HCT116 (cell line): ENCODE measurements around the gene ETNK2. TPM values are rescaled to one million over a fixed set of nuclear protein-coding genes. Genes with fewer than 3 reads are reported as not detected.

Experiments
- ATAC-seq: fragments of 200-7000 bp; cut with Tn5 transposase; 2 replicates; pipeline ENCODE4 v1.9.1; 2020; ENCODE audit warnings: mild to moderate bottlenecking, moderate library complexity
- BruUV-seq: library from RNA; stranded (reverse); fragments of 400-500 nt; replicated peaks from 2 replicates; lab custom pipeline; 2021; lab: Mats Ljungman, UMichigan
- CTCF ChIA-PET: fragments of 300-600 bp; sonication (Branson Sonifier 250); formaldehyde crosslinking; loops from one replicate; lab custom pipeline; 2021; ENCODE audit warnings: antibody characterized with exemption; lab: Charles Lee
- POLR2A ChIA-PET: fragments of 300-600, 350-600 bp; sonication (Branson Sonifier 250); formaldehyde crosslinking; loops from one replicate; lab custom pipeline; 2021; ENCODE audit warnings: antibody characterized with exemption; lab: Charles Lee
- RAD21 ChIA-PET, 2 experiments: fragments of 300-600 bp; sonication (Branson Sonifier 250); formaldehyde crosslinking; loops; one replicate each; lab custom pipeline; 2023; ENCODE audit warnings: low total read pairs in 2 of 2; ENCODE audit not compliant: uncharacterized antibody in 2 of 2, unreplicated experiment in 2 of 2, low non-redundant PET in 1 of 2; lab: Charles Lee
- DNase-seq: peaks from one replicate; pipeline ENCODE4 v3.0.0-alpha.2; 2010; ENCODE audit warnings: low read depth, low spot score
- H2AFZ ChIP-seq: fragments of 200-600 bp; shearing (Covaris generic), sonication (generic); 2 replicates; pipeline ENCODE4 v1.6.1; 2017; ENCODE audit warnings: low read depth, mixed run types, mixed read lengths, antibody characterized with exemption, low read length; ENCODE audit not compliant: poor library complexity, severe bottlenecking
- H3K27ac ChIP-seq: 2 replicates; pipeline ENCODE4 v1.5.1; 2012; ENCODE audit warnings: low read depth, low read length
- H3K27me3 ChIP-seq: fragments of 200-600 bp; sonication (generic); 2 replicates; pipeline ENCODE4 v1.6.1; 2016; ENCODE audit warnings: mixed run types, low read length, mixed read lengths; ENCODE audit not compliant: insufficient read depth
- H3K36me3 ChIP-seq, 2 experiments: fragments of 200-500 bp in 1 of 2; fragments of 200-600 bp in 1 of 2; sonication (Bioruptor generic) in 1 of 2; sonication (generic) in 1 of 2; 2 replicates each; pipeline versions ENCODE4 v1.5.1 to v1.6.1; 2014 to 2016; ENCODE audit warnings: low read length in 2 of 2, inconsistent platforms in 1 of 2, mixed read lengths in 1 of 2, mixed run types in 1 of 2; ENCODE audit not compliant: insufficient read depth in 2 of 2, control insufficient read depth in 1 of 2
- H3K4me1 ChIP-seq, 2 experiments: fragments of 200-600 bp in 1 of 2; sonication (generic) in 1 of 2; 2 replicates each; pipeline versions ENCODE4 v1.5.1 to v1.6.1; 2012 to 2017; ENCODE audit warnings: low read length in 2 of 2, inconsistent platforms in 1 of 2, mild to moderate bottlenecking in 1 of 2, mixed read lengths in 1 of 2, mixed run types in 1 of 2, moderate library complexity in 1 of 2; ENCODE audit not compliant: insufficient read depth in 2 of 2, control insufficient read depth in 1 of 2
- H3K4me2 ChIP-seq: fragments of 200-600 bp; sonication (generic); 2 replicates; pipeline ENCODE4 v1.6.1; 2017; ENCODE audit warnings: mixed run types, low read length, mixed read lengths
- H3K4me3 ChIP-seq, 2 experiments: fragments of 200-600 bp in 1 of 2; sonication (generic) in 1 of 2; replicated peaks in 1 of 2; 2 replicates each; pipeline ENCODE4 v1.5.1; 2011 to 2016; ENCODE audit warnings: low read length in 2 of 2, control low read depth in 1 of 2, low read depth in 1 of 2, mild to moderate bottlenecking in 1 of 2, mixed read lengths in 1 of 2, mixed run types in 1 of 2
- H3K79me2 ChIP-seq: fragments of 200-600 bp; sonication (generic); 2 replicates; pipeline ENCODE4 v1.6.1; 2017; ENCODE audit warnings: mild to moderate bottlenecking, mixed run types, low read length, moderate library complexity, mixed read lengths; ENCODE audit not compliant: insufficient read depth
- H3K9ac ChIP-seq: fragments of 200-600 bp; sonication (generic); 2 replicates; pipeline ENCODE4 v1.6.1; 2016; ENCODE audit warnings: low read length, mixed read lengths
- H3K9me2 ChIP-seq: fragments of 200-600 bp; sonication (generic), shearing (Covaris generic); 2 replicates; pipeline ENCODE4 v1.6.1; 2017; ENCODE audit warnings: mixed run types, mild to moderate bottlenecking, moderate library complexity; ENCODE audit not compliant: insufficient read depth
- H3K9me3 ChIP-seq, 2 experiments: fragments of 200-500 bp in 1 of 2; fragments of 200-600 bp in 1 of 2; sonication (Bioruptor generic) in 1 of 2; sonication (generic) in 1 of 2; 2 replicates each; pipeline ENCODE4 v1.6.1; 2014 to 2017; ENCODE audit warnings: low read length in 2 of 2, mixed read lengths in 2 of 2, inconsistent platforms in 1 of 2, low read depth in 1 of 2, mild to moderate bottlenecking in 1 of 2, mixed run types in 1 of 2, moderate library complexity in 1 of 2; ENCODE audit not compliant: control insufficient read depth in 1 of 2, insufficient read depth in 1 of 2
- H4K20me1 ChIP-seq: fragments of 200-600 bp; sonication (generic), shearing (Covaris generic); 2 replicates; pipeline ENCODE4 v1.6.1; 2017; ENCODE audit warnings: mixed run types, mild to moderate bottlenecking, moderate library complexity; ENCODE audit not compliant: insufficient read depth
- CTCF ChIP-seq, 3 experiments: fragments of 200-600 bp in 1 of 3; sonication (generic) in 1 of 3; IDR thresholded peaks in 2 of 3; conservative IDR thresholded peaks in 1 of 3; 2 replicates each; pipeline ENCODE4 v1.5.1; 2012 to 2017; ENCODE audit warnings: low read depth in 2 of 3, low read length in 2 of 3, antibody characterized with exemption in 1 of 3, borderline replicate concordance in 1 of 3, control low read depth in 1 of 3, mild to moderate bottlenecking in 1 of 3, mixed read lengths in 1 of 3, mixed run types in 1 of 3, moderate library complexity in 1 of 3; ENCODE audit not compliant: insufficient read depth in 1 of 3
- ELF1 ChIP-seq: IDR thresholded peaks from 2 replicates; pipeline ENCODE4 v1.6.1; 2012; ENCODE audit warnings: low read depth, borderline replicate concordance
- MAX ChIP-seq: IDR thresholded peaks from 2 replicates; pipeline ENCODE4 v1.6.1; 2012
- POLR2A ChIP-seq: IDR thresholded peaks from 2 replicates; pipeline ENCODE4 v1.7.0; 2011; ENCODE audit warnings: borderline replicate concordance; ENCODE audit not compliant: insufficient read depth, insufficient read length; ENCODE audit errors: extremely low read depth
- RAD21 ChIP-seq: IDR thresholded peaks from 2 replicates; pipeline ENCODE4 v1.6.1; 2012; ENCODE audit warnings: low read depth, mild to moderate bottlenecking
- REST ChIP-seq: IDR thresholded peaks from 2 replicates; pipeline ENCODE4 v1.6.1; 2012; ENCODE audit warnings: low read depth
- SIN3A ChIP-seq: IDR thresholded peaks from 2 replicates; pipeline ENCODE4 v1.6.1; 2012; ENCODE audit warnings: low read depth
- SP1 ChIP-seq: IDR thresholded peaks from 2 replicates; pipeline ENCODE4 v1.6.1; 2012; ENCODE audit warnings: low read depth
- SRF ChIP-seq: IDR thresholded peaks from 2 replicates; pipeline ENCODE4 v1.6.1; 2012; ENCODE audit warnings: low read depth
- TCF7L2 ChIP-seq: IDR thresholded peaks from 2 replicates; pipeline ENCODE4 v1.7.0; 2011; ENCODE audit warnings: borderline replicate concordance, inconsistent platforms; ENCODE audit not compliant: insufficient read depth, insufficient read length; ENCODE audit errors: extremely low read depth
- YY1 ChIP-seq: IDR thresholded peaks from 2 replicates; pipeline ENCODE4 v1.6.1; 2011; ENCODE audit warnings: low read length, low read depth, moderate library complexity, mild to moderate bottlenecking; ENCODE audit not compliant: insufficient replicate concordance; ENCODE audit errors: extremely low read depth
- ZBTB33 ChIP-seq: IDR thresholded peaks from 2 replicates; pipeline ENCODE4 v1.6.1; 2011; ENCODE audit warnings: mild to moderate bottlenecking, low read length, moderate library complexity; ENCODE audit not compliant: insufficient replicate concordance; ENCODE audit errors: extremely low read depth
- intact Hi-C: fragments of 100-400 bp; cut with micrococcal nuclease; formaldehyde crosslinking; loops from 2 replicates; pipeline ENCODE4 v1.10.0; 2022
- total RNA-seq: library from RNA; stranded (reverse); gene quantifications from one replicate; pipeline ENCODE4 v1.2.1, GENCODE V29; 2021; ENCODE audit not compliant: unreplicated experiment

The ETNK2 gene
- total RNA-seq, 1 experiment from 2014 or later = 16.1 TPM

GRCh38 chr1:204094313-204094729 is 57.5 kb downstream of the ETNK2 start:
- Histone ChIP-seq H3K27ac (no peak overlapping the region), H3K79me2 (peaks cover 37% of the 10 kb centered on the region; the same call in 1 of the 2 replicates), H3K9me3 (no peaks in the 10 kb centered on the region), H3K4me1 (peaks cover 32 to 58% of the 10 kb centered on the region in 2 experiments), H3K36me3 (no peaks in the 10 kb centered on the region), H3K4me3 (no peak overlapping the region), H3K27me3 (no peaks in the 10 kb centered on the region), H3K9me2 (no peaks in the 10 kb centered on the region), H4K20me1 (no peaks in the 10 kb centered on the region), H2AFZ (no peak overlapping the region), H3K9ac (no peak overlapping the region), H3K4me2 (no peak overlapping the region)
- intact Hi-C loops = no loop called here
- TF ChIP-seq REST (no peak), SRF (no peak), RAD21 (no peak), ELF1 (no peak), YY1 (no peak), SP1 (no peak), POLR2A (no peak), ZBTB33 (no peak), TCF7L2 (no peak), CTCF (IDR thresholded peaks at IDR 0.05 in 2 of 3, conservative IDR thresholded peaks at IDR 0.05 in 1 of 3; ENCODE audit: borderline replicate concordance in 1 of 3, insufficient read depth in 1 of 3, low read depth in 2 of 3, low read length in 2 of 3) (no peak), SIN3A (no peak), MAX (no peak)
- ChIA-PET RAD21 (interaction anchor here in 1 of 2 experiments (0.8 kb wide), 1 partner anchor 14 kb away, joined by 3 read pairs; no protein-coding TSS in a partner anchor), CTCF (no interaction called here), POLR2A (no interaction called here)
- DNase-seq (no peak), ATAC-seq (no peak)
- BruUV-seq = no TSS peak
